GM19438 (cell line): ENCODE measurements around the gene PTPN13.

Experiments used
- ATAC-seq: cut with Tn5 transposase; IDR thresholded peaks from one replicate; pipeline ENCODE4 v1.9.1; 2021; ENCODE audit warnings: low read depth; ENCODE audit not compliant: unreplicated experiment

PTPN13 gene

GRCh38 chr4:86848732-86849619 lies 254.9 kb downstream of the PTPN13 start, which contains the start of gene SLC10A6:
SLC10A6 (minus strand) TSS chr4:86849384; CDS start chr4:86849115, 269 bp downstream.
- ATAC-seq = no peak

GRCh38 chr4:86853209-86853608 lies 259.1 kb downstream of the PTPN13 start:
- no peak for ATAC-seq

- no peak for ATAC-seq
These were observed 261.5 kb downstream of the PTPN13 start for GRCh38 chr4:86855572-86855971.

GRCh38 chr4:86856896-86857295 lies 262.8 kb downstream of the PTPN13 start:
- ATAC-seq = no peak

GRCh38 chr4:86857341-86858052 lies 263.4 kb downstream of the PTPN13 start:
- no peak for ATAC-seq
